ENCODE measurements around the gene CASTOR1. TPM values are rescaled to one million over a fixed set of nuclear protein-coding genes. Genes with fewer than 3 reads are reported as not detected.

CASTOR1 gene
- total RNA-seq, 1 donor, result 5.8 TPM

DNA sequence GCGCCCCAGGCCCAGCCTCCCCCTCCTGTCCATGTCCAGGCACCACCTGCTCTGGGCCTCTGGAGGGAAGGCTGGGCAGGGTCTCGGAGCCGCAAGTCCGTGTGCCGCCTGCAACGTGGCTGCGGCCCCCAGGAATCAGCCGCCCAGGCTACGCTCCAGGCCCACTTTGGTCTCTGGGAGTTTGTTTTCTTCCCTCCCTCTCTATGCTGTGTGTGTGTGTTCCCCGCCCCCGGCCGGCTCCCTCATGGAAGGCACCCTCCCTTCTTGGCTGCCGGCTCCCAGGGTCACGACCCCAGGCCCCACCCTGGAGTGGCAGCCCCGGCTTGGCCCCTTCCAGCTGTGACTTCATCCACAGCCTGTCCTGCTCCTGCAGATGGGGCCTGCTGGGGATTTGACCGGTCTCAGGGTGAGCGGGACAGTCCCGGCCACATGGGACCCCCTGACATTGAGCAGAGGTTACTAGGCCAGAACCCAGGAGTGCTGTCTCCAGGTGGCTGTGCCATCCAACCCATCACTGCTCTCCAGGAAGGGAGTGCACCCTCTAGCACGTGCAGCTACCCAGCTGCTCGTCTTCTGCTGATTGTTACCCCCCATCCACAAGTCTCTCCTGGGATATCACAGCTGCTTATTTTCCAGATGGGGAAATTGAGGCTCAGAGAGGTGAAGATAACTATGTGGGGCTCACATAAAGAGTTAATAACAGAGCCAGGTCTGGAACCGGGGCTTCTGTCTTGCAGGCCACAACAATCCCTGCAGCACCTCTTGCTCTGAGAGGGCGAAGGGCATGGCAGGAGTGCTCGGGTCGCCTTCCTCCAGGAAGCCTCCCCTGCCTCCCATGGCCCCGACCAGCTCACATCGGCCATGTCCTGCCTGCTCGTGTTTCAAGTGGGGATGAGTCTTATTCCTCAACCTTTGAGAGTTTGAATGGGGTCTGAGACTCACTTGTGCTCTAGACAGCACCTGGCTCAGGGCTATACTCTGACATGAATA, 40.0 kb downstream of the CASTOR1 start:
- Histone ChIP-seq H3K36me3 (ENCODE audit: insufficient read depth, low read length) (peaks cover 8% of the 10 kb centered on the region), H3K9me3 (ENCODE audit: low read depth, low read length) (no peaks in the 10 kb centered on the region), H3K27ac (ENCODE audit: low read depth, low read length) (peak overlapping the region; percentile 96), H4K20me1 (ENCODE audit: insufficient read depth, low read length) (no peaks in the 10 kb centered on the region), H3K79me2 (ENCODE audit: insufficient read depth, low read length) (peaks cover 43% of the 10 kb centered on the region), H3K27me3 (ENCODE audit: insufficient read depth, low read length) (no peaks in the 10 kb centered on the region), H3K4me2 (ENCODE audit: insufficient read depth, low read length) (no peak overlapping the region), H2AFZ (ENCODE audit: low read length) (no peak overlapping the region), H3K4me3 (ENCODE audit: insufficient read depth, low read length) (no peak overlapping the region), H3K4me1 (ENCODE audit: insufficient read depth, low read length) (peaks cover 59% of the 10 kb centered on the region)
- TF ChIP-seq, protein P1, sequence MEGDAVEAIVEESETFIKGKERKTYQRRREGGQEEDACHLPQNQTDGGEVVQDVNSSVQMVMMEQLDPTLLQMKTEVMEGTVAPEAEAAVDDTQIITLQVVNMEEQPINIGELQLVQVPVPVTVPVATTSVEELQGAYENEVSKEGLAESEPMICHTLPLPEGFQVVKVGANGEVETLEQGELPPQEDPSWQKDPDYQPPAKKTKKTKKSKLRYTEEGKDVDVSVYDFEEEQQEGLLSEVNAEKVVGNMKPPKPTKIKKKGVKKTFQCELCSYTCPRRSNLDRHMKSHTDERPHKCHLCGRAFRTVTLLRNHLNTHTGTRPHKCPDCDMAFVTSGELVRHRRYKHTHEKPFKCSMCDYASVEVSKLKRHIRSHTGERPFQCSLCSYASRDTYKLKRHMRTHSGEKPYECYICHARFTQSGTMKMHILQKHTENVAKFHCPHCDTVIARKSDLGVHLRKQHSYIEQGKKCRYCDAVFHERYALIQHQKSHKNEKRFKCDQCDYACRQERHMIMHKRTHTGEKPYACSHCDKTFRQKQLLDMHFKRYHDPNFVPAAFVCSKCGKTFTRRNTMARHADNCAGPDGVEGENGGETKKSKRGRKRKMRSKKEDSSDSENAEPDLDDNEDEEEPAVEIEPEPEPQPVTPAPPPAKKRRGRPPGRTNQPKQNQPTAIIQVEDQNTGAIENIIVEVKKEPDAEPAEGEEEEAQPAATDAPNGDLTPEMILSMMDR (IDR thresholded peaks at IDR 0.05; ENCODE audit: extremely low read depth, low read depth, low read length), result no peak
- peak; percentile 91 for DNase-seq (ENCODE audit: insufficient read length, low spot score, missing footprints)

DNA sequence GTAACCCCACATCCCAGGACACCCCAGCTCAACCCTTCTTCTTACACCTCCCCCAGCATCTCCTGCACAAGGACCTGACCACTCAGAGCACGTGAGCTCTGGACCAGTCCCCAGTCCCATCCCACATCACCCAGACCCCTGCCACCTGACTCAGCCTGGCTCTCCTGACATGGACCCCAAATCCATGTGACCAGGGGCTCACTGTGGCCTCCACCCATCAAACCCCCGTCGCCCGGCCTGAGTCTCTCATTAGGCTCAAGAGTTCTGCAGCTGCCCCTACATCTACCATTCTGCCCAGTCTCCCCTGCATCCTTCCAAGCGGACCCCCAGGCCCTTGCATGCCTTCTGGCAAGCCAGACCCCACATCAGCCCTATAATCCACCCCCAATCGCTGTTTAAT, 40.8 kb downstream of the CASTOR1 start:
- Histone ChIP-seq H3K4me2 (ENCODE audit: insufficient read depth, low read length) (no peak overlapping the region), H3K4me1 (ENCODE audit: insufficient read depth, low read length) (peaks cover 62% of the 10 kb centered on the region), H3K27ac (ENCODE audit: low read depth, low read length) (peak overlapping the region; percentile 96), H4K20me1 (ENCODE audit: insufficient read depth, low read length) (peaks cover 5% of the 10 kb centered on the region), H3K36me3 (ENCODE audit: insufficient read depth, low read length) (peaks cover 16% of the 10 kb centered on the region), H3K4me3 (ENCODE audit: insufficient read depth, low read length) (no peak overlapping the region), H3K27me3 (ENCODE audit: insufficient read depth, low read length) (no peaks in the 10 kb centered on the region), H3K79me2 (ENCODE audit: insufficient read depth, low read length) (peaks cover 51% of the 10 kb centered on the region), H3K9me3 (ENCODE audit: low read depth, low read length) (no peaks in the 10 kb centered on the region), H2AFZ (ENCODE audit: low read length) (no peak overlapping the region)
- TF ChIP-seq, protein P1 (IDR thresholded peaks at IDR 0.05; ENCODE audit: extremely low read depth, low read depth, low read length), result no peak
- DNase-seq (ENCODE audit: insufficient read length, low spot score, missing footprints), result no peak

DNA sequence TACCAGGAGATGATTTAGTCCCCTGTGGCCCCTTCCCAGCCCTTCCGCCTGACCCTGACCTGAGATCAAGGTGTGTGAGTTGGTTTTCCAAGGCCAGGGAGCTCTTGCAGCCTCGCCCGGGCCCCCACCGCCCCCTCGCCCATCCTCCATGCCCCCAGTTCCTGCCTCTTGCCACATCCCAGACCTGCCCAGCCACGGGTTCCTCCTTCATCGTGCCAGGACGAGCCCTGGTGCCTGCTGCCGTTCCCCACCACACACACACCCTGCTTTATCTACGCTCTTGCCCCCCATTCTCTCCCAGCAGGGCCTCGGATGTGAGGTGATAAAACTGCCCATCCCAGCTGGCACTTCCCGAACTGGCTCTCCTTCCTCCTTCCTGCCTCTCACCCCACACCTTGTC, 41.3 kb downstream of the CASTOR1 start:
- Histone ChIP-seq H4K20me1 (ENCODE audit: insufficient read depth, low read length) (peaks cover 6% of the 10 kb centered on the region), H3K27me3 (ENCODE audit: insufficient read depth, low read length) (no peaks in the 10 kb centered on the region), H3K79me2 (ENCODE audit: insufficient read depth, low read length) (peaks cover 56% of the 10 kb centered on the region), H3K27ac (ENCODE audit: low read depth, low read length) (peak overlapping the region; percentile 96), H2AFZ (ENCODE audit: low read length) (no peak overlapping the region), H3K4me1 (ENCODE audit: insufficient read depth, low read length) (peaks cover 65% of the 10 kb centered on the region), H3K4me3 (ENCODE audit: insufficient read depth, low read length) (no peak overlapping the region), H3K36me3 (ENCODE audit: insufficient read depth, low read length) (peaks cover 21% of the 10 kb centered on the region), H3K4me2 (ENCODE audit: insufficient read depth, low read length) (no peak overlapping the region), H3K9me3 (ENCODE audit: low read depth, low read length) (no peaks in the 10 kb centered on the region)
- TF ChIP-seq, protein P1 (IDR thresholded peaks at IDR 0.05; ENCODE audit: extremely low read depth, low read depth, low read length), result no peak
- no peak for DNase-seq (ENCODE audit: insufficient read length, low spot score, missing footprints)

DNA sequence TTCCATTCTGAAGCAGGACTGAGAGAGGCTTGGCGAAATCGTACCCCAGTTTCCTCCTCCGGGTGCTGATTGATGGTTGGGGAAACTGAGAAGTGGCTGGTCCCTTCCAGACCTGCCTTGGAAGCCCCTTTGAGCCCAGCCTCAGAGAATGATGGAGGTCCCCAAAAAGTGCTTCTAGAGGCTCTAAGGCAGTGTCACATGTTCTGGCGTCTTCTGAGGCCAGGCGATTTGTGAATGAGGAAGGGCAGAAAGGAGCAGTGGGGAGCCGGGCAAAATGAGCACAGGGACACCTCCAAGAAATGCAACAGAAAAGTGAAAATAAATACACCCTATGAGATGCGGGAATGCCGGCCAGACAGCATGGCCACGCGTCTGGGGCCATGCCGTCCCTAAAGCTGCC, 41.7 kb downstream of the CASTOR1 start:
- Histone ChIP-seq H3K9me3 (ENCODE audit: low read depth, low read length) (no peaks in the 10 kb centered on the region), H3K4me2 (ENCODE audit: insufficient read depth, low read length) (peak overlapping the region; percentile 96), H3K27ac (ENCODE audit: low read depth, low read length) (peak overlapping the region; percentile 96), H3K79me2 (ENCODE audit: insufficient read depth, low read length) (peaks cover 60% of the 10 kb centered on the region), H2AFZ (ENCODE audit: low read length) (no peak overlapping the region), H3K36me3 (ENCODE audit: insufficient read depth, low read length) (peaks cover 25% of the 10 kb centered on the region), H3K4me3 (ENCODE audit: insufficient read depth, low read length) (peak overlapping the region; percentile 93), H3K27me3 (ENCODE audit: insufficient read depth, low read length) (no peaks in the 10 kb centered on the region), H3K4me1 (ENCODE audit: insufficient read depth, low read length) (peaks cover 65% of the 10 kb centered on the region), H4K20me1 (ENCODE audit: insufficient read depth, low read length) (peaks cover 10% of the 10 kb centered on the region)
- TF ChIP-seq, protein P1 (IDR thresholded peaks at IDR 0.05; ENCODE audit: extremely low read depth, low read depth, low read length), result no peak
- no peak for DNase-seq (ENCODE audit: insufficient read length, low spot score, missing footprints)
